GM12878 (cell line): ENCODE results near the gene ANKRD44. TPM values are rescaled to one million over a fixed set of nuclear protein-coding genes. Genes with fewer than 3 reads are reported as not detected.

Experiments
- MLLT1 ChIP-seq: fragments of 450-650 bp; IDR thresholded peaks from 2 replicates; pipeline ENCODE4 v1.6.1; 2016; ENCODE audit warnings: mild to moderate bottlenecking
- RUNX3 ChIP-seq: IDR thresholded peaks from 2 replicates; pipeline ENCODE4 v1.6.1; 2012; ENCODE audit warnings: low read length, inconsistent platforms
- ZNF207 ChIP-seq: fragments of 450-650 bp; IDR thresholded peaks from 2 replicates; pipeline ENCODE4 v1.6.1; 2014; ENCODE audit warnings: antibody characterized with exemption, mild to moderate bottlenecking, borderline replicate concordance
- ZNF592 ChIP-seq: fragments of 450-650 bp; IDR thresholded peaks from 2 replicates; pipeline ENCODE4 v1.6.1; 2017; ENCODE audit warnings: mild to moderate bottlenecking, moderate library complexity
- ZNF687 ChIP-seq: fragments of 450-650 bp; IDR thresholded peaks from 2 replicates; pipeline ENCODE4 v1.6.1; 2017; ENCODE audit warnings: mild to moderate bottlenecking, moderate library complexity
- polyA plus RNA-seq, 11 experiments: library from polyadenylated mRNA; depleted of rRNA in 4 of 11; unstranded in 6 of 11; stranded (reverse) in 5 of 11; fragments of >200 nt; fragmentation: Nextera tagmentation in 4 of 11; fragmentation: Illumina TruSeq in 1 of 11; extraction: Ambion mirVana in 4 of 11; extraction: Trizol in 1 of 11; gene quantifications; 1 replicate in 1 of 11; 2 replicates in 10 of 11; pipeline versions ENCODE4 v1.2.1 to v1.2.3, GENCODE V29; 2011 to 2016; ENCODE audit warnings: inconsistent platforms in 2 of 11, missing spikeins in 2 of 11, low read depth in 1 of 11
- total RNA-seq, 4 experiments: library from RNA; depleted of rRNA in 3 of 4; stranded (reverse); fragments of >200 nt in 3 of 4; fragmentation: Illumina TruSeq in 1 of 4; extraction: Trizol in 1 of 4; gene quantifications; 2 replicates each; pipeline versions ENCODE4 v1.2.1 to v1.2.3, GENCODE V29; 2013 to 2021

ANKRD44 gene
- total and polyA plus RNA-seq, 10 of the 15 experiments (the other 5 are each of a cell fraction or from before 2014, with no cell fraction given) = 19.1 to 99.1 (median 59.6) TPM

DNA sequence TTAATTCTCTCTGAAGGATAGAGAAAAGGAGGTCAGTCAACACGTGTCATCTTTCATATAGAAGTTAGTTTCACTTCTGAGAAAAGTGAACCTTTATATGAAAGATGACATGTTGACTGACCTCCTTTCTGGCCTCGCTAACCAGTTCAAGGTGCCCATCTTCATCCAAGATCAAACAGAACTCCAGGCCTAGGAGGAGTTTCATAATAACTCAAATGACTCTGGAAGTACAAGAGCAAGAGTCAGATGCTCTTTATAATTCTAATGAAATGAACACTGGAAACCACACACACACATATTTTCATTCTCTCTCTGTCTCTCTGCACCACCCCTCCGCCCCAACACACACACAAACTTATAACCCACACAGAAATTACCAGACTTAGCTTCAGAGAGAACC is 16.3 kb downstream of the ANKRD44 start (continued):
- TF ChIP-seq MLLT1 (0 out of 2 replicates have a peak, but pooled peaks have one; percentile 28), ZNF207 (0 out of 2 replicates have a peak, but pooled peaks have one; percentile 50), ZNF687 (peak; percentile 18), ZNF592 (no peak), RUNX3 (peak; percentile 68)
